HCT116 (cell line): Measurements from ENCODE around the gene POP4. TPM values are rescaled to one million over a fixed set of nuclear protein-coding genes. Genes with fewer than 3 reads are reported as not detected.
A peak's percentile ranks its signal among the peaks of the same experiment; 100 is the strongest.

Experiments used
- ATAC-seq: fragments of 200-7000 bp; cut with Tn5 transposase; 2 replicates; pipeline ENCODE4 v1.9.1; 2020; ENCODE audit warnings: mild to moderate bottlenecking, moderate library complexity
- BruUV-seq: library from RNA; stranded (reverse); fragments of 400-500 nt; replicated peaks from 2 replicates; lab custom pipeline; 2021; lab: Mats Ljungman, UMichigan
- CTCF ChIA-PET: fragments of 300-600 bp; sonication (Branson Sonifier 250); formaldehyde crosslinking; loops from one replicate; lab custom pipeline; 2021; ENCODE audit warnings: antibody characterized with exemption; lab: Charles Lee
- POLR2A ChIA-PET: fragments of 300-600, 350-600 bp; sonication (Branson Sonifier 250); formaldehyde crosslinking; loops from one replicate; lab custom pipeline; 2021; ENCODE audit warnings: antibody characterized with exemption; lab: Charles Lee
- RAD21 ChIA-PET, 2 experiments: fragments of 300-600 bp; sonication (Branson Sonifier 250); formaldehyde crosslinking; loops; one replicate each; lab custom pipeline; 2023; ENCODE audit warnings: low total read pairs in 2 of 2; ENCODE audit not compliant: uncharacterized antibody in 2 of 2, unreplicated experiment in 2 of 2, low non-redundant PET in 1 of 2; lab: Charles Lee
- DNase-seq: peaks from one replicate; pipeline ENCODE4 v3.0.0-alpha.2; 2010; ENCODE audit warnings: low read depth, low spot score
- H2AFZ ChIP-seq: fragments of 200-600 bp; shearing (Covaris generic), sonication (generic); 2 replicates; pipeline ENCODE4 v1.6.1; 2017; ENCODE audit warnings: low read depth, mixed run types, mixed read lengths, antibody characterized with exemption, low read length; ENCODE audit not compliant: poor library complexity, severe bottlenecking
- H3K27ac ChIP-seq: 2 replicates; pipeline ENCODE4 v1.5.1; 2012; ENCODE audit warnings: low read depth, low read length
- H3K27me3 ChIP-seq: fragments of 200-600 bp; sonication (generic); 2 replicates; pipeline ENCODE4 v1.6.1; 2016; ENCODE audit warnings: mixed run types, low read length, mixed read lengths; ENCODE audit not compliant: insufficient read depth
- H3K36me3 ChIP-seq, 2 experiments: fragments of 200-500 bp in 1 of 2; fragments of 200-600 bp in 1 of 2; sonication (Bioruptor generic) in 1 of 2; sonication (generic) in 1 of 2; 2 replicates each; pipeline versions ENCODE4 v1.5.1 to v1.6.1; 2014 to 2016; ENCODE audit warnings: low read length in 2 of 2, inconsistent platforms in 1 of 2, mixed read lengths in 1 of 2, mixed run types in 1 of 2; ENCODE audit not compliant: insufficient read depth in 2 of 2, control insufficient read depth in 1 of 2
- H3K4me1 ChIP-seq, 2 experiments: fragments of 200-600 bp in 1 of 2; sonication (generic) in 1 of 2; 2 replicates each; pipeline versions ENCODE4 v1.5.1 to v1.6.1; 2012 to 2017; ENCODE audit warnings: low read length in 2 of 2, inconsistent platforms in 1 of 2, mild to moderate bottlenecking in 1 of 2, mixed read lengths in 1 of 2, mixed run types in 1 of 2, moderate library complexity in 1 of 2; ENCODE audit not compliant: insufficient read depth in 2 of 2, control insufficient read depth in 1 of 2
- H3K4me2 ChIP-seq: fragments of 200-600 bp; sonication (generic); 2 replicates; pipeline ENCODE4 v1.6.1; 2017; ENCODE audit warnings: mixed run types, low read length, mixed read lengths
- H3K4me3 ChIP-seq, 2 experiments: fragments of 200-600 bp in 1 of 2; sonication (generic) in 1 of 2; replicated peaks in 1 of 2; 2 replicates each; pipeline ENCODE4 v1.5.1; 2011 to 2016; ENCODE audit warnings: low read length in 2 of 2, control low read depth in 1 of 2, low read depth in 1 of 2, mild to moderate bottlenecking in 1 of 2, mixed read lengths in 1 of 2, mixed run types in 1 of 2
- H3K79me2 ChIP-seq: fragments of 200-600 bp; sonication (generic); 2 replicates; pipeline ENCODE4 v1.6.1; 2017; ENCODE audit warnings: mild to moderate bottlenecking, mixed run types, low read length, moderate library complexity, mixed read lengths; ENCODE audit not compliant: insufficient read depth
- H3K9ac ChIP-seq: fragments of 200-600 bp; sonication (generic); 2 replicates; pipeline ENCODE4 v1.6.1; 2016; ENCODE audit warnings: low read length, mixed read lengths
- H3K9me2 ChIP-seq: fragments of 200-600 bp; sonication (generic), shearing (Covaris generic); 2 replicates; pipeline ENCODE4 v1.6.1; 2017; ENCODE audit warnings: mixed run types, mild to moderate bottlenecking, moderate library complexity; ENCODE audit not compliant: insufficient read depth
- H3K9me3 ChIP-seq, 2 experiments: fragments of 200-500 bp in 1 of 2; fragments of 200-600 bp in 1 of 2; sonication (Bioruptor generic) in 1 of 2; sonication (generic) in 1 of 2; 2 replicates each; pipeline ENCODE4 v1.6.1; 2014 to 2017; ENCODE audit warnings: low read length in 2 of 2, mixed read lengths in 2 of 2, inconsistent platforms in 1 of 2, low read depth in 1 of 2, mild to moderate bottlenecking in 1 of 2, mixed run types in 1 of 2, moderate library complexity in 1 of 2; ENCODE audit not compliant: control insufficient read depth in 1 of 2, insufficient read depth in 1 of 2
- H4K20me1 ChIP-seq: fragments of 200-600 bp; sonication (generic), shearing (Covaris generic); 2 replicates; pipeline ENCODE4 v1.6.1; 2017; ENCODE audit warnings: mixed run types, mild to moderate bottlenecking, moderate library complexity; ENCODE audit not compliant: insufficient read depth
- CBX3 ChIP-seq: IDR thresholded peaks from 2 replicates; pipeline ENCODE4 v1.6.1; 2012; ENCODE audit warnings: low read depth
- CEBPB ChIP-seq: IDR thresholded peaks from 2 replicates; pipeline ENCODE4 v1.6.1; 2012; ENCODE audit warnings: low read depth
- EGR1 ChIP-seq: IDR thresholded peaks from 2 replicates; pipeline ENCODE4 v1.6.1; 2012; ENCODE audit warnings: low read depth
- ELF1 ChIP-seq: IDR thresholded peaks from 2 replicates; pipeline ENCODE4 v1.6.1; 2012; ENCODE audit warnings: low read depth, borderline replicate concordance
- EZH2phosphoT487 ChIP-seq: fragments of 200-600 bp; IDR thresholded peaks from 2 replicates; pipeline ENCODE4 v1.6.1; 2018; ENCODE audit warnings: antibody characterized with exemption, borderline replicate concordance
- FOSL1 ChIP-seq: IDR thresholded peaks from 2 replicates; pipeline ENCODE4 v1.6.1; 2012; ENCODE audit warnings: low read depth
- JUND ChIP-seq: IDR thresholded peaks from 2 replicates; pipeline ENCODE4 v1.6.1; 2012
- RAD21 ChIP-seq: IDR thresholded peaks from 2 replicates; pipeline ENCODE4 v1.6.1; 2012; ENCODE audit warnings: low read depth, mild to moderate bottlenecking
- SIN3A ChIP-seq: IDR thresholded peaks from 2 replicates; pipeline ENCODE4 v1.6.1; 2012; ENCODE audit warnings: low read depth
- SRF ChIP-seq: IDR thresholded peaks from 2 replicates; pipeline ENCODE4 v1.6.1; 2012; ENCODE audit warnings: low read depth
- TCF7L2 ChIP-seq: IDR thresholded peaks from 2 replicates; pipeline ENCODE4 v1.7.0; 2011; ENCODE audit warnings: borderline replicate concordance, inconsistent platforms; ENCODE audit not compliant: insufficient read depth, insufficient read length; ENCODE audit errors: extremely low read depth
- ZFX ChIP-seq: fragments of 450-650 bp; IDR thresholded peaks from 2 replicates; pipeline ENCODE4 v1.6.1; 2017
- intact Hi-C: fragments of 100-400 bp; cut with micrococcal nuclease; formaldehyde crosslinking; loops from 2 replicates; pipeline ENCODE4 v1.10.0; 2022
- total RNA-seq: library from RNA; stranded (reverse); gene quantifications from one replicate; pipeline ENCODE4 v1.2.1, GENCODE V29; 2021; ENCODE audit not compliant: unreplicated experiment

The POP4 gene
- total RNA-seq, 1 experiment from 2014 or later, result 61.2 TPM

DNA sequence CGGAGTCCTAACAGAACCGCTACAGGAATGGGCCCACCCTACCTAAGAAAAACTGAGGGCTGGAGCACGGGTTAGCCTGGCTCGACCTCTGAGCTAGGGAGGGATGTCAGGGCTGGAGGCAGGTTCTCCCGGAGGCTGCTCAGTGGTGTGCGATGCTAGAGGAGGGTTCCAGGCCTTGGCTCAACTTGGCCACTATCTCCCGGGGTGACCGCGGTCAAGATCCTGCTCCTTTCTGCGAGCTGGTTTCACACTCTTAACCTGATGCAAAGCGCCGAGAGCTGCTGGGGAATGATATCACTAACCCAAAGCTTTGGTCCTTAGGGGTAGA is 301 bp downstream of the POP4 start:
- intact Hi-C loops, result loop anchor here (2.0 kb wide), 1 partner anchor 394 kb away; the partner anchor contains the start of gene UQCRFS1
- no peaks in the 10 kb centered on the region for H3K27me3 ChIP-seq
- H3K9me3 ChIP-seq, result no peaks in the 10 kb centered on the region
- H3K9ac ChIP-seq, result peak overlapping the region; percentile 85
- no peaks in the 10 kb centered on the region for H4K20me1 ChIP-seq
- H3K9me2 ChIP-seq, result no peaks in the 10 kb centered on the region
- no peak overlapping the region for H2AFZ ChIP-seq
- H3K4me1 ChIP-seq, result peaks cover 4 to 10% of the 10 kb centered on the region in 2 experiments; a peak in 3 of 4 replicates
- peak overlapping the region; percentile 75 for H3K4me2 ChIP-seq
- ChIA-PET RAD21 (interaction anchor here in 1 of 2 experiments (1.5 kb wide), 1 partner anchor 56 kb away, joined by 4 read pairs; no protein-coding TSS in a partner anchor), POLR2A (interaction anchor here (0.9 to 1.5 kb wide), 3 partner anchors 23 to 109 kb away, joined by 3 to 5 read pairs (median 4); partner anchors contain the start of gene C19orf12), CTCF (interaction anchor here (0.5 to 2.2 kb wide), 3 partner anchors 21 to 197 kb away, joined by 3 to 14 read pairs (median 3); no protein-coding TSS in a partner anchor)
- TSS peak; percentile 74 for BruUV-seq
- ATAC-seq, result peak; percentile 64
- H3K27ac ChIP-seq, result peak overlapping the region; percentile 81; the same call in 1 of the 2 replicates
- peaks cover under 1 to 3% of the 10 kb centered on the region in 2 experiments; a peak in 3 of 4 replicates for H3K36me3 ChIP-seq
- DNase-seq, result no peak
- H3K4me3 ChIP-seq, result peak overlapping the region; percentile 95 to 100
- peaks cover 26% of the 10 kb centered on the region for H3K79me2 ChIP-seq
- TF ChIP-seq EGR1 (no peak), ZFX (0 out of 2 replicates have a peak, but pooled peaks have one; percentile 3), JUND (no peak), CBX3 (no peak), SRF (no peak), ELF1 (no peak)

DNA sequence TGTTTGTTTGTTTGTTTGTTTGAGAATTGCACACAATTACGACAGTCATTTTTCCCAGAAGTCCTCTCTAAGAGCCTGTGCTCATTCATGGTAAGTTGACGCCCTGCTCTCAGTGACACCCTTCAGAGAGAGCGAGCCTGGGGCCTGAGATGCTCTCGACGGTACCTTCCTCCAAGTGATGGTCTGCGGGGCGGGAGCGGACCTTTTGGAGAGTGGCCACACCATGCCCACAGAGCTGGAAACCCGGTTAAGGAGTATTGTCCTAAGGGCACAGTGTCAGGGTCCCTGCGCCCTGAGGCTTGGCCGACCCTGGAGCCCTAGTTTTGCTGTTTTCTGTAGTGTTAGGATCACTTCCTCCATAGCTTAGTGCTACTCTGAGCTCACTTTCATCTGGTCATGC is 3.6 kb downstream of the POP4 start:
- ATAC-seq, result no peak
- Histone ChIP-seq H3K9me3 (no peaks in the 10 kb centered on the region), H3K9ac (no peak overlapping the region), H3K36me3 (peaks cover 13 to 24% of the 10 kb centered on the region in 2 experiments), H2AFZ (no peak overlapping the region), H3K79me2 (peaks cover 26% of the 10 kb centered on the region), H4K20me1 (no peaks in the 10 kb centered on the region), H3K27me3 (no peaks in the 10 kb centered on the region), H3K4me2 (no peak overlapping the region), H3K27ac (no peak overlapping the region), H3K4me1 (peaks cover 4 to 10% of the 10 kb centered on the region in 2 experiments; a peak in 3 of 4 replicates), H3K9me2 (no peaks in the 10 kb centered on the region), H3K4me3 (no peak overlapping the region)
- no TSS peak for BruUV-seq
- ChIA-PET RAD21 (interaction anchor here in 1 of 2 experiments (1.4 kb wide), 1 partner anchor 107 kb away, joined by 6 read pairs; no protein-coding TSS in a partner anchor), CTCF (interaction anchor here (0.9 to 2.9 kb wide), 4 partner anchors 15 to 121 kb away, joined by 4 to 44 read pairs (median 6); no protein-coding TSS in a partner anchor), POLR2A (no interaction called here)
- no peak for DNase-seq
- intact Hi-C loops, result loop anchor here (1.0 to 5.0 kb wide), 4 partner anchors 58 to 263 kb away; partner anchors contain the start of gene PLEKHF1
- TF ChIP-seq CEBPB, result no peak
- TF ChIP-seq EZH2phosphoT487, result no peak
- no peak for TF ChIP-seq JUND
- no peak for TF ChIP-seq CBX3
- TF ChIP-seq ZFX, result no peak
- no peak for TF ChIP-seq SIN3A
- no peak for TF ChIP-seq FOSL1
- TF ChIP-seq TCF7L2, result no peak
- TF ChIP-seq RAD21, result no peak
